Body of pancreas (tissue), 4 donors: ENCODE measurements around the gene SLC39A1.

Source experiments
- CTCF ChIP-seq, 7 experiments: fragments of 450-650 bp in 4 of 7; fragments of 200-600 bp in 3 of 7; sonication (generic) in 3 of 7; IDR thresholded peaks; one replicate each; pipeline ENCODE4 v1.5.1; 2016 to 2019; ENCODE audit warnings: antibody characterized with exemption in 7 of 7
- POLR2A ChIP-seq, 3 donors: fragments of 450-650 bp; IDR thresholded peaks; one replicate each; pipeline ENCODE4 v1.6.1; 2016; ENCODE audit warnings: antibody characterized with exemption in 3 of 3, mild to moderate bottlenecking in 2 of 3

DNA sequence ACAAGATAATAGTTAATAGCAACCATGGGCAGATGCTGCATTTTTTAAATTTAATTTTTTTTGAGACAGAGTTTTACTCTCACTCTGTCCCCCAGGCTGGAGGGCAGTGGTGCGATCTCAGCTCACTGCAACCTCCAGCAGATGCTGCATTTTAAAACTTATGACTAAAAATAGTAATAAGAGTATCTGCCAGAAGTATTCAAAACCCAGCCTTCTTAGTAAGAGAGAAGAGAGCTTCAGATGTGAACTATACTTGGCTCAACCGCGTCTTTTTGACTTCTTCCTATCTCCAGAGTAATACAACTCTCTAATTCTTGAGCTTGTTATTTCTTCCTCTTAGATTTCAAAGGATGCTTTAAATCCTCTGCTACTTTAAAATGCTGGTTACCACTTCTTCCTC, 31.9 kb upstream of the SLC39A1 start:
- TF ChIP-seq CTCF (IDR thresholded peaks at IDR 0.05) (no peak), POLR2A (IDR thresholded peaks at IDR 0.05) (no peak)
